H1 (cell line): Measurements from ENCODE around the gene MCM8. TPM values are rescaled to one million over a fixed set of nuclear protein-coding genes. Genes with fewer than 3 reads are reported as not detected.

Source experiments
- CTCF ChIA-PET: fragments of 300-600 bp; sonication (Branson Sonifier 250); formaldehyde crosslinking; loops from one replicate; lab custom pipeline; 2021; ENCODE audit not compliant: partially characterized antibody; lab: Charles Lee
- POLR2A ChIA-PET: fragments of 300-600 bp; sonication (Branson Sonifier 250); formaldehyde crosslinking; loops from one replicate; lab custom pipeline; 2021; ENCODE audit warnings: inconsistent platforms; ENCODE audit not compliant: partially characterized antibody; lab: Charles Lee
- DNase-seq, 2 experiments: peaks; one replicate each; pipeline versions ENCODE4 v3.0.0 to v3.0.0-alpha.2; 2010 to 2022; ENCODE audit warnings: low spot score in 2 of 2, low read depth in 1 of 2, mixed read lengths in 1 of 2
- FAIRE-seq: peaks from 2 replicates; lab custom pipeline; 2011; peaks lifted over from hg19 to GRCh38; lab: Jason Lieb, UNC
- H2AFZ ChIP-seq: 2 replicates; pipeline ENCODE4 v1.8.1; 2012; ENCODE audit warnings: low read length, inconsistent platforms
- H2AK5ac ChIP-seq: 2 replicates; pipeline ENCODE4 v1.6.1; 2013; ENCODE audit warnings: low read depth, low read length
- H2BK120ac ChIP-seq: replicated peaks from 2 replicates; pipeline ENCODE3; 2013; ENCODE audit warnings: low read depth, low read length, inconsistent platforms
- H2BK12ac ChIP-seq: 2 replicates; pipeline ENCODE4 v1.6.1; 2013; ENCODE audit warnings: low read depth, low read length
- H2BK15ac ChIP-seq: 2 replicates; pipeline ENCODE4 v1.6.1; 2013; ENCODE audit warnings: low read length
- H2BK20ac ChIP-seq: 2 replicates; pipeline ENCODE4 v1.6.1; 2013; ENCODE audit warnings: low read length
- H2BK5ac ChIP-seq: 2 replicates; pipeline ENCODE4 v1.6.1; 2013; ENCODE audit warnings: low read depth, low read length
- H3K14ac ChIP-seq: 2 replicates; pipeline ENCODE4 v1.6.1; 2013; ENCODE audit warnings: inconsistent platforms; ENCODE audit not compliant: insufficient read length
- H3K18ac ChIP-seq: 2 replicates; pipeline ENCODE4 v1.6.1; 2013; ENCODE audit warnings: low read length; ENCODE audit errors: extremely low read depth
- H3K23ac ChIP-seq: 2 replicates; pipeline ENCODE4 v1.6.1; 2013; ENCODE audit warnings: inconsistent platforms; ENCODE audit not compliant: insufficient read length
- H3K23me2 ChIP-seq: 2 replicates; pipeline ENCODE4 v1.6.1; 2013; ENCODE audit warnings: low read depth, low read length
- H3K27ac ChIP-seq: 2 replicates; pipeline ENCODE4 v1.6.1; 2011; ENCODE audit warnings: low read depth, low read length, inconsistent platforms
- H3K27me3 ChIP-seq, 4 experiments: replicated peaks in 1 of 4; 1 replicate in 1 of 4; 2 replicates in 3 of 4; pipeline versions ENCODE4 v1.6.1 to v1.8.1; 2011 to 2013; ENCODE audit warnings: low read length in 3 of 4, mild to moderate bottlenecking in 3 of 4, inconsistent platforms in 2 of 4, mixed read lengths in 2 of 4, moderate library complexity in 1 of 4; ENCODE audit not compliant: control insufficient read depth in 3 of 4, insufficient read depth in 3 of 4; ENCODE audit errors: extremely low read depth in 1 of 4
- H3K36me3 ChIP-seq, 4 experiments: 2 replicates each; pipeline versions ENCODE4 v1.6.1 to v1.8.1; 2011 to 2013; ENCODE audit warnings: mild to moderate bottlenecking in 4 of 4, low read length in 3 of 4, moderate library complexity in 2 of 4, control low read depth in 1 of 4, inconsistent platforms in 1 of 4; ENCODE audit not compliant: insufficient read depth in 4 of 4, control insufficient read depth in 2 of 4
- H3K4ac ChIP-seq: replicated peaks from 2 replicates; pipeline ENCODE3; 2013; ENCODE audit warnings: low read length, low read depth, mixed read lengths, inconsistent platforms; ENCODE audit not compliant: insufficient read length
- H3K4me1 ChIP-seq, 4 experiments: replicated peaks in 1 of 4; 1 replicate in 1 of 4; 2 replicates in 3 of 4; pipeline versions ENCODE4 v1.6.1 to v1.8.1; 2011 to 2013; ENCODE audit warnings: low read length in 3 of 4, inconsistent platforms in 2 of 4, mixed read lengths in 1 of 4; ENCODE audit not compliant: insufficient read depth in 4 of 4, control insufficient read depth in 3 of 4
- H3K4me2 ChIP-seq, 2 experiments: 2 replicates each; pipeline versions ENCODE4 v1.6.1 to v1.8.1; 2011 to 2013; ENCODE audit warnings: low read depth in 2 of 2, low read length in 2 of 2, control low read depth in 1 of 2, inconsistent platforms in 1 of 2, mild to moderate bottlenecking in 1 of 2; ENCODE audit not compliant: insufficient read depth in 1 of 2
- H3K4me3 ChIP-seq, 4 experiments: fragments of 200-600, 300-600 bp in 1 of 4; sonication (generic), shearing (Covaris generic), sonication (Bioruptor Twin) in 1 of 4; 2 replicates each; pipeline versions ENCODE4 v1.5.1 to v1.8.1; 2011 to 2016; ENCODE audit warnings: low read length in 4 of 4, low read depth in 3 of 4, control low read depth in 2 of 4, inconsistent platforms in 2 of 4, mild to moderate bottlenecking in 2 of 4, mixed read lengths in 1 of 4, moderate library complexity in 1 of 4; ENCODE audit not compliant: insufficient read depth in 2 of 4; ENCODE audit errors: extremely low read depth in 1 of 4
- H3K56ac ChIP-seq: replicated peaks from 2 replicates; pipeline ENCODE3; 2013; ENCODE audit warnings: low read depth, mild to moderate bottlenecking, mixed read lengths, low read length, inconsistent platforms; ENCODE audit not compliant: insufficient read length
- H3K79me1 ChIP-seq: 2 replicates; pipeline ENCODE4 v1.6.1; 2013; ENCODE audit warnings: low read depth, low read length, control low read depth
- H3K79me2 ChIP-seq, 2 experiments: 2 replicates each; pipeline versions ENCODE4 v1.6.1 to v1.8.1; 2012 to 2013; ENCODE audit warnings: low read length in 2 of 2, mild to moderate bottlenecking in 2 of 2, inconsistent platforms in 1 of 2; ENCODE audit not compliant: insufficient read depth in 2 of 2, control insufficient read depth in 1 of 2
- H3K9ac ChIP-seq, 4 experiments: replicated peaks in 1 of 4; 1 replicate in 1 of 4; 2 replicates in 3 of 4; pipeline versions ENCODE4 v1.6.1 to v1.8.1; 2011 to 2013; ENCODE audit warnings: low read depth in 3 of 4, low read length in 3 of 4, control low read depth in 2 of 4, mild to moderate bottlenecking in 2 of 4, moderate library complexity in 2 of 4, inconsistent platforms in 1 of 4; ENCODE audit errors: extremely low read depth in 1 of 4
- H3K9me3 ChIP-seq, 2 experiments: 2 replicates each; pipeline versions ENCODE4 v1.6.1 to v1.8.1; 2012 to 2013; ENCODE audit warnings: mild to moderate bottlenecking in 2 of 2, moderate library complexity in 2 of 2, control low read depth in 1 of 2, inconsistent platforms in 1 of 2, low read depth in 1 of 2, low read length in 1 of 2, mixed read lengths in 1 of 2; ENCODE audit not compliant: insufficient read depth in 2 of 2
- H4K20me1 ChIP-seq, 2 experiments: replicated peaks in 1 of 2; 2 replicates each; pipeline versions ENCODE3 to v1.8.1; 2011 to 2013; ENCODE audit warnings: inconsistent platforms in 2 of 2, low read length in 2 of 2, mild to moderate bottlenecking in 1 of 2; ENCODE audit not compliant: insufficient read depth in 2 of 2, control insufficient read depth in 1 of 2
- H4K5ac ChIP-seq: 2 replicates; pipeline ENCODE4 v1.6.1; 2013; ENCODE audit warnings: low read length, low read depth, mixed read lengths, inconsistent platforms; ENCODE audit not compliant: insufficient read length
- H4K8ac ChIP-seq: 2 replicates; pipeline ENCODE4 v1.8.0; 2013; ENCODE audit warnings: mild to moderate bottlenecking, moderate library complexity, low read length, inconsistent platforms; ENCODE audit not compliant: insufficient read depth; ENCODE audit errors: extremely low read depth
- H4K91ac ChIP-seq: replicated peaks from 2 replicates; pipeline ENCODE3; 2013; ENCODE audit warnings: low read length, mixed read lengths, inconsistent platforms; ENCODE audit not compliant: insufficient read length
- BACH1 ChIP-seq: IDR thresholded peaks from 2 replicates; pipeline ENCODE4 v1.6.1; 2012; ENCODE audit warnings: low read length, improper control_type of control experiment
- BRCA1 ChIP-seq: IDR thresholded peaks from 2 replicates; pipeline ENCODE4 v1.6.1; 2012; ENCODE audit warnings: low read depth, low read length, improper control_type of control experiment
- CEBPB ChIP-seq: IDR thresholded peaks from 2 replicates; pipeline ENCODE4 v1.6.1; 2012; ENCODE audit warnings: low read depth, low read length
- HDAC6 ChIP-seq: IDR thresholded peaks from one replicate; pipeline ENCODE4 v1.7.1; 2012; ENCODE audit warnings: low read depth, mild to moderate bottlenecking, inconsistent platforms, low read length, moderate library complexity
- MAFK ChIP-seq: IDR thresholded peaks from 2 replicates; pipeline ENCODE4 v1.6.1; 2012; ENCODE audit warnings: low read depth, mild to moderate bottlenecking, improper control_type of control experiment, low read length
- MAX ChIP-seq: IDR thresholded peaks from 2 replicates; pipeline ENCODE4 v1.6.1; 2012; ENCODE audit warnings: inconsistent platforms
- RBBP5 ChIP-seq: IDR thresholded peaks from 2 replicates; pipeline ENCODE4 v1.7.1; 2012; ENCODE audit warnings: low read depth, mild to moderate bottlenecking, inconsistent platforms, low read length, moderate library complexity, borderline replicate concordance
- RNF2 ChIP-seq: fragments of 200-900, 300-1000 bp; sonication (generic); IDR thresholded peaks from 2 replicates; pipeline ENCODE4 v1.7.1; 2016; ENCODE audit warnings: borderline replicate concordance, low read depth, mild to moderate bottlenecking, antibody characterized with exemption, low read length; ENCODE audit not compliant: poor library complexity, severe bottlenecking; ENCODE audit errors: missing control alignments
- RXRA ChIP-seq: IDR thresholded peaks from 2 replicates; pipeline ENCODE4 v1.6.1; 2011; ENCODE audit warnings: low read depth, mild to moderate bottlenecking, low read length, moderate library complexity; ENCODE audit not compliant: insufficient read depth
- TAF1 ChIP-seq: IDR thresholded peaks from 2 replicates; pipeline ENCODE4 v1.6.1; 2011; ENCODE audit warnings: mild to moderate bottlenecking, low read depth, low read length
- TAF7 ChIP-seq: optimal IDR thresholded peaks from 2 replicates; pipeline ENCODE3; 2011; ENCODE audit warnings: low read depth, mild to moderate bottlenecking, inconsistent platforms, low read length, moderate library complexity, borderline replicate concordance
- TEAD4 ChIP-seq: IDR thresholded peaks from 2 replicates; pipeline ENCODE4 v1.6.1; 2012; ENCODE audit warnings: low read depth, low read length, inconsistent platforms, mixed read lengths
- USF2 ChIP-seq: IDR thresholded peaks from 2 replicates; pipeline ENCODE4 v1.6.1; 2011; ENCODE audit warnings: low read length, improper control_type of control experiment
- polyA plus RNA-seq, 7 experiments: library from polyadenylated mRNA; depleted of rRNA in 3 of 7; stranded (reverse) in 5 of 7; unstranded in 2 of 7; fragments of >200 nt in 5 of 7; fragments of 200-250 nt in 2 of 7; gene quantifications; 1 replicate in 5 of 7; 2 replicates in 1 of 7; 4 replicates in 1 of 7; pipeline versions ENCODE4 v1.2.1 to v1.2.3, GENCODE V29; 2011 to 2013; ENCODE audit warnings: missing spikeins in 2 of 7, mixed read lengths in 2 of 7
- total RNA-seq: library from RNA; stranded (reverse); fragmentation: NEBNext Ultra II Directional; extraction: Animal tissue kit (Norgen Biotek cat#: 25700); gene quantifications from 2 replicates; pipeline ENCODE4 v1.2.1, GENCODE V29; 2021

Gene MCM8
- total and polyA plus RNA-seq, 2 of the 8 experiments (the other 6 are each of a cell fraction or from before 2014, with no cell fraction given): 7.1 to 31.9 TPM

GRCh38 chr20:6017467-6017866, 67.0 kb downstream of the MCM8 start:
- no peak overlapping the region for H3K14ac ChIP-seq
- H2BK20ac ChIP-seq: no peak overlapping the region
- H3K23me2 ChIP-seq: no peaks in the 10 kb centered on the region; the same call in 1 of the 2 replicates
- ChIA-PET POLR2A (interaction anchor here (0.6 kb wide), 1 partner anchor 270 kb away, joined by 3 read pairs; no protein-coding TSS in a partner anchor), CTCF (interaction anchor here (0.6 kb wide), 1 partner anchor 74 kb away, joined by 3 read pairs; no protein-coding TSS in a partner anchor)
- no peaks in the 10 kb centered on the region for H3K4me1 ChIP-seq
- no peak overlapping the region for H3K4me2 ChIP-seq
- no peak overlapping the region for H3K27ac ChIP-seq
- H4K5ac ChIP-seq: no peak overlapping the region
- peaks cover 5% of the 10 kb centered on the region for H3K79me1 ChIP-seq
- H3K4ac ChIP-seq: no peak overlapping the region
- H2BK120ac ChIP-seq: no peak overlapping the region
- no peak overlapping the region for H2AFZ ChIP-seq
- no peak overlapping the region for H2AK5ac ChIP-seq
- FAIRE-seq: no peak
- H4K8ac ChIP-seq: no peak overlapping the region
- H2BK12ac ChIP-seq: no peak overlapping the region
- no peak overlapping the region for H3K9ac ChIP-seq
- peaks cover 0 to 22% of the 10 kb centered on the region in 2 experiments; a peak in 2 of 4 replicates for H3K79me2 ChIP-seq
- H4K91ac ChIP-seq: no peak overlapping the region
- no peak overlapping the region for H3K23ac ChIP-seq
- DNase-seq: no peak
- no peak overlapping the region for H2BK5ac ChIP-seq
- no peak overlapping the region for H3K18ac ChIP-seq
- H4K20me1 ChIP-seq: peaks cover 1 to 2% of the 10 kb centered on the region in 2 experiments
- no peaks in the 10 kb centered on the region for H3K27me3 ChIP-seq
- no peaks in the 10 kb centered on the region for H3K9me3 ChIP-seq
- H2BK15ac ChIP-seq: no peak overlapping the region
- TF ChIP-seq RNF2 (no peak), RXRA (no peak), RBBP5 (no peak), MAX (no peak), TAF7 (no peak), TAF1 (no peak), TEAD4 (no peak), USF2 (no peak), BACH1 (no peak), MAFK (no peak), BRCA1 (no peak), HDAC6 (no peak), CEBPB (no peak)
- TF ChIP-seq, all 59 proteins: peak for 0
- no peak overlapping the region for H3K4me3 ChIP-seq
- no peak overlapping the region for H3K56ac ChIP-seq
- peaks cover 0 to 13% (median 5%) of the 10 kb centered on the region in 4 experiments; a peak in 4 of 8 replicates for H3K36me3 ChIP-seq
